GM23248 (cell line): ENCODE data around the gene SLF2.

Experiments
- EZH2 ChIP-seq: fragments of 200-600 bp; sonication (generic); IDR thresholded peaks from 2 replicates; pipeline ENCODE4 v1.6.1; 2018; ENCODE audit warnings: antibody characterized with exemption, mild to moderate bottlenecking; ENCODE audit not compliant: insufficient read depth, poor library complexity, severe bottlenecking
- EZH2phosphoT487 ChIP-seq: fragments of 200-600 bp; sonication (generic); IDR thresholded peaks from 2 replicates; pipeline ENCODE4 v1.6.1; 2018; ENCODE audit warnings: antibody characterized with exemption, moderate library complexity, mild to moderate bottlenecking, low read depth; ENCODE audit not compliant: insufficient read depth

GRCh38 chr10:100874702-100875483 is 37.9 kb upstream of the SLF2 start:
- TF ChIP-seq EZH2 (no peak), EZH2phosphoT487 (no peak)
